Panc1 (cell line): ENCODE data around the gene ISLR2. TPM values are rescaled to one million over a fixed set of nuclear protein-coding genes. Genes with fewer than 3 reads are reported as not detected.

ENCODE experiments used
- ATAC-seq: fragments of 200-7000 bp; cut with Tn5 transposase; 2 replicates; pipeline ENCODE4 v1.9.1; 2020; ENCODE audit warnings: mild to moderate bottlenecking, moderate library complexity
- BruUV-seq: library from RNA; stranded (reverse); fragments of 400-500 nt; replicated peaks from 2 replicates; lab custom pipeline; 2021; lab: Mats Ljungman, UMichigan
- CTCF ChIA-PET: fragments of 300-600 bp; sonication (Branson Sonifier 250); formaldehyde crosslinking; loops from one replicate; lab custom pipeline; 2022; ENCODE audit warnings: antibody characterized with exemption; lab: Charles Lee
- POLR2A ChIA-PET: fragments of 300-600 bp; sonication (Branson Sonifier 250); formaldehyde crosslinking; loops from one replicate; lab custom pipeline; 2022; ENCODE audit warnings: antibody characterized with exemption; lab: Charles Lee
- DNase-seq: peaks from one replicate; pipeline ENCODE4 v3.0.0-alpha.2; 2010; ENCODE audit warnings: low read depth, low spot score
- H3K27ac ChIP-seq: 2 replicates; pipeline ENCODE4 v1.5.1; 2011; ENCODE audit warnings: mild to moderate bottlenecking, low read length, inconsistent platforms
- H3K27me3 ChIP-seq: fragments of 200-500 bp; sonication (Bioruptor generic); 2 replicates; pipeline ENCODE4 v1.6.0; 2014; ENCODE audit warnings: low read length, inconsistent platforms; ENCODE audit not compliant: control insufficient read depth, insufficient read depth
- H3K36me3 ChIP-seq: fragments of 200-500 bp; sonication (Bioruptor generic); 2 replicates; pipeline ENCODE4 v1.5.1; 2014; ENCODE audit warnings: inconsistent platforms, mild to moderate bottlenecking, low read length, moderate library complexity; ENCODE audit not compliant: control insufficient read depth, insufficient read depth
- H3K4me1 ChIP-seq: 2 replicates; pipeline ENCODE4 v1.5.1; 2011; ENCODE audit warnings: inconsistent platforms, mild to moderate bottlenecking, low read length, moderate library complexity; ENCODE audit not compliant: control insufficient read depth, insufficient read depth
- H3K4me3 ChIP-seq, 2 experiments: 2 replicates each; pipeline ENCODE4 v1.5.1; 2011 to 2012; ENCODE audit warnings: low read depth in 2 of 2, low read length in 2 of 2, mild to moderate bottlenecking in 2 of 2, inconsistent platforms in 1 of 2, moderate library complexity in 1 of 2
- H3K9me3 ChIP-seq: fragments of 200-500 bp; sonication (Bioruptor generic); 2 replicates; pipeline ENCODE4 v1.5.1; 2014; ENCODE audit warnings: low read depth, mild to moderate bottlenecking, inconsistent platforms, low read length, moderate library complexity; ENCODE audit not compliant: control insufficient read depth, insufficient read depth
- POLR2AphosphoS5 ChIP-seq: IDR thresholded peaks from 2 replicates; pipeline ENCODE4 v1.6.1; 2012; ENCODE audit warnings: mild to moderate bottlenecking, low read depth, low read length, moderate library complexity
- SIN3A ChIP-seq: IDR thresholded peaks from 2 replicates; pipeline ENCODE4 v1.6.1; 2012; ENCODE audit warnings: low read depth, mild to moderate bottlenecking, low read length, moderate library complexity, borderline replicate concordance; ENCODE audit not compliant: insufficient read depth
- TCF7L2 ChIP-seq: IDR thresholded peaks from 2 replicates; pipeline ENCODE4 v1.6.1; 2011; ENCODE audit warnings: mild to moderate bottlenecking, low read depth, low read length, inconsistent platforms
- in situ Hi-C: cut with HindIII; loops from 2 replicates; pipeline ENCODE4 v1.10.0; 2016; ENCODE audit warnings: low sequenced_read_pairs, low pct_unique_long_range_greater_than_20kb
- intact Hi-C: fragments of 100-400 bp; cut with micrococcal nuclease; formaldehyde crosslinking; loops from one replicate; pipeline ENCODE4 v1.10.0; 2022; ENCODE audit not compliant: unreplicated experiment
- total RNA-seq: library from RNA; stranded (reverse); gene quantifications from one replicate; pipeline ENCODE4 v1.2.1, GENCODE V29; 2021; ENCODE audit not compliant: unreplicated experiment
- TF ChIP-seq, protein P1 (sequence below): fragments of 450-650 bp; IDR thresholded peaks from 2 replicates; pipeline ENCODE4 v1.5.1; 2017; ENCODE audit warnings: mild to moderate bottlenecking
- TF ChIP-seq, protein P2 (sequence below), 2 experiments: IDR thresholded peaks; 2 replicates each; pipeline ENCODE4 v1.6.1; 2011 to 2012; ENCODE audit warnings: low read depth in 2 of 2, control low read depth in 1 of 2, low read length in 1 of 2, mild to moderate bottlenecking in 1 of 2, moderate library complexity in 1 of 2; ENCODE audit not compliant: insufficient read depth in 1 of 2

Gene ISLR2
- total RNA-seq, 1 experiment from 2014 or later: 0.36 TPM

DNA sequence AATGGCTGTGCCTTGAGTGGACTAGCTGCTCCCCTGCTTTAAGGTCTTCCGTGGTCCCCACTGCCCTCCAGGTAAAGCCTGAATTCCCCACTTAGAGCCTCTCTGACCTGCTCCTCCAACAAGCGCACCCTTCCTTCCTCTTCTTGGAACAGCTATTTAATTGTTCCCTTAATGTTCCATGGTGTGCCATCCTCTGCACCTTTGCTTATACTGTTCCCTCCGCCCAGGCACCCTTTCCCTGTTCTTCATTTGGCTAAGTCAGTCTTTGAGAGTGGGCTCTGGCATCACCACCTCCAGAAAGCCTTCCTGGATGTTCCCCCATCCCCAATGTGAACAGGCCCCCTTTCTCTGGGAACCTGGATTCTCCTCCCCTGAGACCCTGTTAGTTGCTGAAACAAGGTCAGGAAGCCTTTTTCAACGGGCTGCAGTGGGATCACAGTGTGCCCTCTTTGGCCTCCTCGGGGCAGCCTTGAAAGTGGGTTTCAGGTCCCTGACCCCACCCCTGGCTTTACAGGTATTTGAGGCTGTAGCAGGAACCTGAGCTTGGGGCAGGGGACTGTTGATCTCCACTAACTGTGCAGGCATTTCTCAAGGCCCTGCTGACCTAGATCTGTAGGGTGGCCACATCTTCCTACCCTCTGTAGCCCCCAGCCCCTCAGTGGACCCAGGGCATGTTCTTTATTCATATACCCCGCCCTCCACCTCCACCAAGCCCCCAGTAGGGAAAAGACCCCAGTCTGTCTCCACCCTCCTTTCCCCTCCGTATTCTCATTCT, 48.1 kb downstream of the ISLR2 start:
- H3K27ac ChIP-seq: 0 out of 2 replicates have a peak overlapping the region, but pooled peaks have one; percentile 29
- in situ Hi-C loops: no loop called here

DNA sequence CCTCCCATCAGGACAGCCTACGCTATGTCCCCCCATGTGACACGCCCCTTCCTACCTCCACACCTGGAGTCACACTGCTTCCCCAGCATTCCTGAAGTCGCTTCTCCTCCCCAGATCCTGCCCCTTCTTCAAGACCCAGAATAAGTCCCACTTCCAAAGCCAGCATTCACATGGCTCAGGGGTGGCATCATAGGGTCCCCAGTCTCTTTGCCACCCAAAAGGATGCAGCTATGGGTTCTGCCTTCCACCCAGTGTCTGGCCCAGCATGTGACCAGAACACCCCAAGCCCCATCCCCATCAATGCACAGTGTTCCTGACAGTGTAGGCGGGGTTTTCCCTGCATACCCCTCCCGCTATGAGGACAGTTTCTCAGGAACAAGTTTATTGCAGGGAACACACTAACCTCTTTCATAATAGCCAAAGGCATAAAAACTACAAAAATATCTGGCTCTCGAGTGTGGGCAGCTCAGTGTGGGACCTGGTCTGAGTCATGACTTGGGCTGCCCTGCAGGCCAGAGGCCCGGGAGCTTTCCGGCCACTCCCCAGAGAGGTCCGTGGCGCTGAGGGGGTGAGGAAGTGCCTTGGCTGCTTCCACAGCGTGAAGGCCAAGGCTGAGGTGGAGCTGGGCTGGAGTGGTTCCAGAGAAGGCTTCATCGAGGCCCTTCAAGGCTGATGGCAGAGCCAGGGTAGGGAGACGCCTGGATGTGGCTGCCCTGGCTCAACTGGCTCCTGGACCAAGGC, 48.9 kb downstream of the ISLR2 start:
- H3K9me3 ChIP-seq: no peaks in the 10 kb centered on the region
- no peaks in the 10 kb centered on the region for H3K36me3 ChIP-seq
- H3K27me3 ChIP-seq: no peaks in the 10 kb centered on the region
- ChIA-PET POLR2A (no interaction called here), CTCF (interaction anchor here (0.5 kb wide), 1 partner anchor 11 kb away, joined by 8 read pairs; no protein-coding TSS in a partner anchor)
- peak; percentile 86 for ATAC-seq
- peaks cover 13% of the 10 kb centered on the region for H3K4me1 ChIP-seq
- no peak for DNase-seq
- no peak overlapping the region for H3K4me3 ChIP-seq
- intact Hi-C loops (no loop called here), in situ Hi-C loops (no loop called here)
- BruUV-seq: no TSS peak
- H3K27ac ChIP-seq: 0 out of 2 replicates have a peak overlapping the region, but pooled peaks have one; percentile 29
- TF ChIP-seq, protein P1, sequence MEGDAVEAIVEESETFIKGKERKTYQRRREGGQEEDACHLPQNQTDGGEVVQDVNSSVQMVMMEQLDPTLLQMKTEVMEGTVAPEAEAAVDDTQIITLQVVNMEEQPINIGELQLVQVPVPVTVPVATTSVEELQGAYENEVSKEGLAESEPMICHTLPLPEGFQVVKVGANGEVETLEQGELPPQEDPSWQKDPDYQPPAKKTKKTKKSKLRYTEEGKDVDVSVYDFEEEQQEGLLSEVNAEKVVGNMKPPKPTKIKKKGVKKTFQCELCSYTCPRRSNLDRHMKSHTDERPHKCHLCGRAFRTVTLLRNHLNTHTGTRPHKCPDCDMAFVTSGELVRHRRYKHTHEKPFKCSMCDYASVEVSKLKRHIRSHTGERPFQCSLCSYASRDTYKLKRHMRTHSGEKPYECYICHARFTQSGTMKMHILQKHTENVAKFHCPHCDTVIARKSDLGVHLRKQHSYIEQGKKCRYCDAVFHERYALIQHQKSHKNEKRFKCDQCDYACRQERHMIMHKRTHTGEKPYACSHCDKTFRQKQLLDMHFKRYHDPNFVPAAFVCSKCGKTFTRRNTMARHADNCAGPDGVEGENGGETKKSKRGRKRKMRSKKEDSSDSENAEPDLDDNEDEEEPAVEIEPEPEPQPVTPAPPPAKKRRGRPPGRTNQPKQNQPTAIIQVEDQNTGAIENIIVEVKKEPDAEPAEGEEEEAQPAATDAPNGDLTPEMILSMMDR: no peak
- TF ChIP-seq, protein P2, sequence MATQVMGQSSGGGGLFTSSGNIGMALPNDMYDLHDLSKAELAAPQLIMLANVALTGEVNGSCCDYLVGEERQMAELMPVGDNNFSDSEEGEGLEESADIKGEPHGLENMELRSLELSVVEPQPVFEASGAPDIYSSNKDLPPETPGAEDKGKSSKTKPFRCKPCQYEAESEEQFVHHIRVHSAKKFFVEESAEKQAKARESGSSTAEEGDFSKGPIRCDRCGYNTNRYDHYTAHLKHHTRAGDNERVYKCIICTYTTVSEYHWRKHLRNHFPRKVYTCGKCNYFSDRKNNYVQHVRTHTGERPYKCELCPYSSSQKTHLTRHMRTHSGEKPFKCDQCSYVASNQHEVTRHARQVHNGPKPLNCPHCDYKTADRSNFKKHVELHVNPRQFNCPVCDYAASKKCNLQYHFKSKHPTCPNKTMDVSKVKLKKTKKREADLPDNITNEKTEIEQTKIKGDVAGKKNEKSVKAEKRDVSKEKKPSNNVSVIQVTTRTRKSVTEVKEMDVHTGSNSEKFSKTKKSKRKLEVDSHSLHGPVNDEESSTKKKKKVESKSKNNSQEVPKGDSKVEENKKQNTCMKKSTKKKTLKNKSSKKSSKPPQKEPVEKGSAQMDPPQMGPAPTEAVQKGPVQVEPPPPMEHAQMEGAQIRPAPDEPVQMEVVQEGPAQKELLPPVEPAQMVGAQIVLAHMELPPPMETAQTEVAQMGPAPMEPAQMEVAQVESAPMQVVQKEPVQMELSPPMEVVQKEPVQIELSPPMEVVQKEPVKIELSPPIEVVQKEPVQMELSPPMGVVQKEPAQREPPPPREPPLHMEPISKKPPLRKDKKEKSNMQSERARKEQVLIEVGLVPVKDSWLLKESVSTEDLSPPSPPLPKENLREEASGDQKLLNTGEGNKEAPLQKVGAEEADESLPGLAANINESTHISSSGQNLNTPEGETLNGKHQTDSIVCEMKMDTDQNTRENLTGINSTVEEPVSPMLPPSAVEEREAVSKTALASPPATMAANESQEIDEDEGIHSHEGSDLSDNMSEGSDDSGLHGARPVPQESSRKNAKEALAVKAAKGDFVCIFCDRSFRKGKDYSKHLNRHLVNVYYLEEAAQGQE (IDR thresholded peaks at IDR 0.05; ENCODE audit: insufficient read depth in 1 of 2, low read depth in 2 of 2, low read length in 1 of 2): no peak
- no peak for TF ChIP-seq POLR2AphosphoS5
- TF ChIP-seq SIN3A: no peak
- TF ChIP-seq TCF7L2: no peak

More for the DNA sequence above, 48.1 kb downstream of the ISLR2 start:
- Histone ChIP-seq H3K9me3 (no peaks in the 10 kb centered on the region), H3K36me3 (no peaks in the 10 kb centered on the region), H3K4me1 (peaks cover 13% of the 10 kb centered on the region), H3K27me3 (no peaks in the 10 kb centered on the region), H3K4me3 (no peak overlapping the region)
- BruUV-seq: no TSS peak
- ChIA-PET CTCF (interaction anchor here (0.5 kb wide), 1 partner anchor 12 kb away, joined by 8 read pairs; no protein-coding TSS in a partner anchor), POLR2A (interaction anchor here (0.5 kb wide), 1 partner anchor 32 kb away, joined by 6 read pairs; no protein-coding TSS in a partner anchor)
- intact Hi-C loops: no loop called here
- no peak for TF ChIP-seq SIN3A
- TF ChIP-seq POLR2AphosphoS5: no peak
- TF ChIP-seq, protein P1: no peak
- TF ChIP-seq, protein P2 (IDR thresholded peaks at IDR 0.05; ENCODE audit: insufficient read depth in 1 of 2, low read depth in 2 of 2, low read length in 1 of 2): no peak
- no peak for TF ChIP-seq TCF7L2
- ATAC-seq (no peak), DNase-seq (no peak)
